ENCODE data around the gene B3GAT1.
"Not testable (repeated sequence)": the region's sequence is repeated elsewhere in the genome, so short reads cannot be mapped to it uniquely, and the experiment has no call there.

Gene B3GAT1, protein sequence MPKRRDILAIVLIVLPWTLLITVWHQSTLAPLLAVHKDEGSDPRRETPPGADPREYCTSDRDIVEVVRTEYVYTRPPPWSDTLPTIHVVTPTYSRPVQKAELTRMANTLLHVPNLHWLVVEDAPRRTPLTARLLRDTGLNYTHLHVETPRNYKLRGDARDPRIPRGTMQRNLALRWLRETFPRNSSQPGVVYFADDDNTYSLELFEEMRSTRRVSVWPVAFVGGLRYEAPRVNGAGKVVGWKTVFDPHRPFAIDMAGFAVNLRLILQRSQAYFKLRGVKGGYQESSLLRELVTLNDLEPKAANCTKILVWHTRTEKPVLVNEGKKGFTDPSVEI

DNA sequence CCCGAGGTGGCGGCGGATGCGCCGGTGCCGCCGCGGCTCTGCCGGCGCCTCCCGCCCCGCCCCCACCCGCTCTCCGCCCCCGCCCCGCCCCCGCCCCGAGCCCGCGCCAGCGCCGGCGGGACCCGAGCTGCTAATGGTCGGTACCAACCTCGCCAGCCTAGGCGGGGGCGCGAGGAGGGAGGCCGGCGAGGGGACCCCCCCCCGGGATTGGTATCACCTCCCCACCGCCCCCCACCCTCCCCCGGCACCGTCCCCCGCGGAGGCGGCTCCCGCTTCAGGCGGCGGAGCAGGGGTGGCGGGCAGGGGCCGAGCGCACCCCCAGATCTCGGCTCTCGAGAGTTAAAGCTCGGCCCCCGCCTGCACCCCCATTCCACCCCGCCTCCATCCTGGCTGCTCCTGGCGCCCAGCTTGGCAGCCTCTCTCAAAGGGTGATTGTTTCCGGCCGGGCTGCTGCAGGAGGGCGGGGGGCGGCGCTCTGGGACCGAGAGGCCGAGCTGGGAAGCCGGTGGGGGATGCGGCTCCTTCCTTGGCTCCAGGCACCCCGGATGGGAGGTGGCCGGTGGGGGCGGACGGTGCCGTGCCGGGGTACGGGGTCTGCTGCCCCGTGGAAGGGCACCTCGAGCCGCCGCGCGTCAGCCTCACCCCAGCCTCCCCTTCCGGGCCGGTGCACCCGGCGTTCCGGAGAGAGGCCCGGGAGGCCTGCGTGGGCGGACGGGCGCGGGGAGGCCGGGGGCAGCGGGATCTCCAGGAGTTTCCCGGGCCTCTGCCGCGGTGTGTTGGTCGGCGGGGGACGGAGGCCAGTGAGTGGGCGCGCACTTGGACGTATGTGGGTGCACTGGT is at the start of gene B3GAT1:
TSS of gene B3GAT1 (minus strand) at position 40 of the 840 bp plus-strand sequence. CDS start 24,583 bp downstream, outside the sequence.
- DNase-seq, result peak; percentile 19

DNA sequence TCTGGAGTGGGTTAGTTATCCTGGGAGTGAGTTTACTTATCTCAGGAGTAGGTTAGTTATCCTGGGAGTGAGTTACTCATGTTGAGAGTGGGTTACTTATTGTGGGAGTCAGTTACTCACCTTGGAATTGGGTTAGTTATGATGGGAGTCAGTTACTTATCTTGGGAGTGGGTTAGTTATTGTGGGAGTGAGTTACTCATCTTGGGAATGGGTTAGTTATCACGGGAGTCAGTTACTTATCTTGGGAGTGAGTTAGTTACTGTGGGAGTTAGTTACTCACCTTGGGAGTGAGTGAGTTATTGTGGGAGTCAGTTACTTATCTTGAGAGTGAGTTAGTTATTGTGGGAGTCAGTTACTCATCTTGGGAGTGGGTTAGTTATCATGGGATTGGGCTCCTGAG is 49.6 kb upstream of the B3GAT1 start:
- no peak for DNase-seq

DNA sequence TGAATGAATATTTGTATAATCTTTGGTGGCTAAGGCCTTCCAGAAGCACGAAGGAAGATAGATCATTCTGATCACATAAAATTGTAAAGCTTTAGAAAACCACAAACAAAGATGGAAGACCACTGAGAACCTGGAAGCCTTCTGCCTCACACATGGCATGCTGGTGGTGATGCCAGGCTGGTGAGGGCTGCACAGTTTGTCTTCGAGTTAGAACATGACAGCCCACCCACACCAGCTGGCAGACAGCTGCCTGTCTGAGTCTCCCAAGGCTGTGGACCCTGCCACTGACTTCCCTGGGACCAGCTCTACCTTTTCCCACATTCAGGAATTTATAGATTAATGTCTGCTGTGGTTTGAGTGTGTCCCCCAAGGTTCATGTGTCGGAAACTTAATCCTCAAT is 48.8 kb upstream of the B3GAT1 start:
- DNase-seq, result no peak

DNA sequence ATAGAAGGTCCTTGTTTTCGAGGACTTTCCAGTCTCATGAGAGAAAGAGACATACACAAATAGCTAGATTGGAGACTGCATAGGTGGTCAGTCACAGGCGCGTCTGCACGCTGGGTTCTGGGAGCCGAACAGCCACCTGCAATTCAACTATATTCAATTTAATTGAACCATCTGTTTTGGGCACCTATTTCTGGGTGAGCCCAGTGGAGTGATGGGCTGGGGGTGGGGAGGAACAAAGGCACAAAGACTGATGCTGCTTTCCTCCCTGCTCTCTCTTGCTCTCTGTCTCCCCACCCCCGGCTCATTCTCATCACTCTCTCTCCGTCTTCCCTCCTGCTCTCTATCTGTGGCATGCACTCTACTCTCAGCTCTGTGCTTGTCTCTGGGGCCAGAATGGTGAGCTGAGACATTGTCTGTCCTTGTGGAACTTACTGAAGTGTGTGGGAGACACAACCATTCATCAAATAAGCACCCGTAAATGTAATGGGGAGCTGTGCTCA is 48.1 kb upstream of the B3GAT1 start:
- no peak for DNase-seq

DNA sequence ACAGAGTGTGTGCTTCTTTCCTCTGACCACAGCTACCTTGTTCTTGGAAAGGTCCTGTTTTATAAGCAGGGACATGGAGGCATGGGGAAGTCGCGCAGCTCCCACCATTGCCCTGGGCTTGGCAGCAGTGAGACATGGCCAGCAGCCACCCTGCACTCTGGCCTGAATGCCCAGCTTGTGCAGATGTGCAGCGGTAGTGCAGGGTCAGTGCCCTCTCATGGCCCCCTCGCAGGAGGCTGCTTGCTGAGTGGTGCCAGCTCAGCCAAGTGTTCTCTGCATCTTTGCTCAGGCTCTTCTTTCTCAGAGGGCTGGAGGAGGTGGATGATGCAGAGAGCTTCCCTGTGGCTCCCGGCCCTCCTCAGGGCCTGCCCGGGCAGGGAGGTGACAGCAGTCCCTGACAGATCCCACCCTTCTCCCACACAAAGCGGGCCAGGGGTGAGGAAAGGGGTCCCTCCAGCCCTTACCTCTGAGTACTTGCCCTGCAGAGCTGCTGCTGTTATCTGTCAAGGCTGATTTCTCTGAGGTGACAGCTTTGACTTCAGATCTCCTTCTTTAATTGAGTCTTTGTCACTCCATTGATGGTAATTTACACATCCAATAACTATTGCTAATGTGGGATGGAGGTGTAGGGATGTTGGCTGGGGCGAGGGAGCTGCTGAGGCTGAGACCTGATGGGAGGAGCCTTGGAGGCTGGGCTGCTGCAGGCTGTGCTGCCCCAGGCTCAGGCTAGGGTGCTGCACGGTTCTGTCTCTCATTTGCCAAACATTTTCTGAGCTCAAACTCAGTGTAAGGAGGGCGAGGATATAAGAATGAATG is 47.4 kb upstream of the B3GAT1 start:
- no peak for DNase-seq

DNA sequence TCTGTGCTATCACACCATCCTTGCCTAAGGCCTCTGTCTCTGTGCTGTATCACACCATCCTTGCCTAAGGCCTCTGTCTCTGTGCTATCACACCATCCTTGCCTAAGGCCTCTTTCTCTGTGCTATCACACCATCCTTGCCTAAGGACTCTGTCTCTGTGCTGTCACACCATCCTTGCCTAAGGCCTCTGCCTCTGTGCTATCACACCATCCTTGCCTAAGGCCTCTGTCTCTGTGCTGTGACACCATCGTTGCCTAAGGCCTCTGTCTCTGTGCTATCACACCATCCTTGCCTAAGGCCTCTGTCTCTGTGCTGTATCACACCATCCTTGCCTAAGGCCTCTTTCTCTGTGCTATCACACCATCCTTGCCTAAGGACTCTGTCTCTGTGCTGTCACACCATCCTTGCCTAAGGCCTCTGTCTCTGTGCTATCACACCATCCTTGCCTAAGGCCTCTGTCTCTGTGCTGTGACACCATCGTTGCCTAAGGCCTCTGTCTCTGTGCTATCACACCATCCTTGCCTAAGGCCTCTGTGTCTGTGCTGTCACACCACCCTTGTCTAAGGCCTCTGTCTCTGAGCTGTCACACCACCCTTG is 45.5 kb upstream of the B3GAT1 start:
- DNase-seq, result not testable (repeated sequence)

DNA sequence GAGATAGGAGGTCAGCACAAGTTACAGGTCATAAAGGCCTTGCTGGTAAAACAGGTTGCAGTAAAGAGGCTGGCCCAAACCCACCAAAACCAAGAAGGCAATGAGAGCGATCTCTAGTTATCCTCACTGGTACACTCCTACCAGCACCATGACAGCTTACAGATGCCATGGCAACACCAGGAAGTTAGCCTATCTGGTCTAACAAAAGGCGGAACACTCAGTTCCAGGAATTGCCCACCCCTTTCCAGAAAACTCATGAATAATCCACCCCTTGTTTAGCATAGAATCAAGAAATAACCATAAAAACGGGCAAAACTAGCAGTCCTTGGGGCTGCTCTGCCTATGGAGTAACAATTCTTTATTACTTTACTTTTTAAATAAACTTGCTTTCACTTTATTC is 43.5 kb upstream of the B3GAT1 start:
- DNase-seq, result no peak

DNA sequence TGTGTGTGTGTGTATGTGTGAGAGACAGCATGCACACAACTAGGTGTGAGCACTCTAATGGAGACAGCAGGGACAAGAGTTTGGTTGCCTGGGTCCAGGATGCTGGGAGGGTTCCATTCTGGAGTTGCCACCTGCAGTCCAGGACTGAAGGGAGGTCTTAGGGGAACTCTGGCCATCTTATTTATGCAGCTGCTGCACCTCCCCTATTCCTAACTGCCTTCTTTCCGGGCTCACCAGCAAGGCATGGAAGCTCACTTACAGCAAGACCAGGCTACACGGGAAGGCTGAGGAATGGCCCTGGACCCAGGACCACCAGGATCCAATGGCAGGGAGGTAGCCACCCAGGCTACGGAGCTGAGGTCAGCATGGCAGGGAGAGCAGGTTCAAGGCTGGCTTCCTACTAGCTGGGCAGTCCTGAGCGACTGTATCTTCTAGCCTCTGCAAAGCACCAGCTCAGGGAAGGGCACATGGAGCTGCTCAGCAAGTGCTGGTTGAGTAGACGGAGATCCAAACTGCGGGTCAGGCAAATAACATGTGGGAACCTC is 42.2 kb upstream of the B3GAT1 start:
- no peak for DNase-seq

DNA sequence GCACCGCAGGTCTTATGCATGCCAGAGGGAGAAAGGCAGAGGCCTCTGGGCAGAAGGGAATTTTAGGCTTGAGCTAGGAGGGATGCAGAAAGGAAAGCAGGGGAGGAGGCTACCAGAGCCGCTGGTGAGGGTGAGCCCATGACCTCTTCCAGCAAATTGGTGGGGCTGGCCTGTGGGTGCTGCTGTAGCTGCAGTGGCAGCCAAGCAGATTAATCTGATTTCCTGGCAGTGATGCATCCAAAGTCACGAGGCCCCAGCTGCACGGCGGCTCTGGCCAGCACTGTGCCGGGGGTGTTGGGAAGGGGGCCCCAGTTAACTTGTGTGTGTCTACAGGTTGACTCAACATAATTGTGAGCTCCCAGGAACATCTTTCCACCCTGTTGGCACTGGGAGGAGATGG is 41.4 kb upstream of the B3GAT1 start:
- DNase-seq, result no peak

DNA sequence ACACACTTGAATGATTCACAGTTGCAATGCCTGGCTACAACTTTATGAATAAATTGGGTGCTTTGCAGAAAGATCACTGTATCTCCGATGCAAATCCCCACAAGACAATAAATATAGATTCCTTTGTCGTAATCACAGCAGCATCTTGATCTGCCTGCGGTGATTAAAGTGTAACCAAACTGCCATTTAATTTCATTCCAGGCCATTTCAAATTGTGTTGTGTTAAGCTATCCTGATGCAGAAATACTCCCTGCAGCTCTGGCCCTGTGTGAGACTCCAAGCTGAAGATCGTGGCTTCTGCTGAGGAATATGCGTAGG is 40.8 kb upstream of the B3GAT1 start:
- no peak for DNase-seq

DNA sequence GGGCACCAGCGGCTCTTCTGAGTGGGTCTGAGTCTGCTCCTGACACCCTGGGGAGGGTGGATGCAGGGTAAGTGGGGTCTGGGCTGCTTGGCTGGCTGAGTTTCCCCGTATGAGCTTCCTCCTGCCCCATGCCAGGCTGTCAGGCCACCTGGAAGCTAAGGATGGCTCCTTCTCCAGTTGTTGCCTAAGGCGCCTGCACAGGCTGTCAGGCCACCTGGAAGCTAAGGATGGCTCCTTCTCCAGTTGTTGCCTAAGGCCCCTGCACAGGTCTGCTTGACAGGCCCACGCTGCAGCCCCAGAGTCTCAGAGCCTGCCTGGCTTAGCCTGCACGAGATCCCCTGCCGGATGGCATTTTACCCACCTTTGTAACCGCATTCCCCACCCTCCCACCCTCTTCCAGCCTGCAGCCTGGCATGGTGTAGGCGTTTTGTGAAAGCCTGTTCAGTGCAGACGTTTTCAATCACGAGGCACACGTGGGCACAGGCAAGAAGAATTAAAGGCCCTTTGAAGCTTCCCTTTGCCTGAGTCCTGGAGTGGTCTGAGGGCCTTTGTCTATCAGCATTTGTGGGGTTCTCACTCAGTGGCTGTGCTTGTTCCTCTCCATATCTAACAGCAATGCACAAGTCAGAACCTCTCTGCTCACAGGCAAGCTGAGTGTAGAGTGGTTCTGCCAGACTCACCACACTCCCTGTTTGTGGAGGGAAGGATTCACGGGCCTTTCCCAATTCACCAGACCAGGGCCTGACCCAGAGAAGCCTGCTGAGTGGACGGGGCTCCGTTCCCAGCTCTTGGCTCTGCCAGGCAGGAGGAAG is 40.2 kb upstream of the B3GAT1 start:
- no peak for DNase-seq

DNA sequence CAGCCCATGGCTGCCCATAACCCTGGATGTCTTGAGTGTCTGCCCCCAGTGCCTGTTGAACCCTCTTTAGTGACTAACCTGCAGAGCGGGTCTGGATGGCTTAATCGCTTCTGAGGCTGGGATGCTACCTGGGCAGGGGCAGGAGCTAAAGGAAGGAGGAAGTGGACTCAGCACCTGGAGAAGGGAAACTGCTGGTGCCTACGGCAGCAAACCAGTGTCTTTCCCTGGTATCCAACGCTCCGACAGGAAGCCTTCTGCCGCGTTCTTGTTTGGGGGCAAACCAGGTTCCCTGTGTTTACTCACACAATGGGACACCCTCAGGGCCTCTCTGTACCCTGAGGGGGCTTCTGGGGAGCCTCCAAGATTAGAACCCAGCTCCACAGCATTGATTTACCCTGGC is 38.1 kb upstream of the B3GAT1 start:
- DNase-seq, result no peak

DNA sequence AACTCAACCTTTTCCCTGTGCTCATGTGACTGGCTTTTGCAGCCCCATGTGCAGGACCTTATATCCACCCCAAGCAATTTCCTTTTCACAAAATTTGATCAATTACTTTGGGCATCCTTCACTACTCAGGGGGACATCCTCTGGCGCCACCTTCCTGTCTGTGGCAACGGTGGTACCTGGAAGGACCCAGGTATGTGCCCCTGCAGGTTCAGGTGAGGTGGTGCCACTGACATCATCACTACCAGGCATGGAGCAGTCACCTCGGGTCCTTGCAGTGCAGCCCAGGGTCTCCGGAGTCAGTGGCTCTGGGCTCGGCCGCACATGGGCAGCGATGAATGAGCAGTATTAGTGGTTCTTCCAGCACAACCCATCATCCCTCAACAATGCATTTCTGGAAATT is 37.7 kb upstream of the B3GAT1 start:
- DNase-seq, result peak; percentile 7

DNA sequence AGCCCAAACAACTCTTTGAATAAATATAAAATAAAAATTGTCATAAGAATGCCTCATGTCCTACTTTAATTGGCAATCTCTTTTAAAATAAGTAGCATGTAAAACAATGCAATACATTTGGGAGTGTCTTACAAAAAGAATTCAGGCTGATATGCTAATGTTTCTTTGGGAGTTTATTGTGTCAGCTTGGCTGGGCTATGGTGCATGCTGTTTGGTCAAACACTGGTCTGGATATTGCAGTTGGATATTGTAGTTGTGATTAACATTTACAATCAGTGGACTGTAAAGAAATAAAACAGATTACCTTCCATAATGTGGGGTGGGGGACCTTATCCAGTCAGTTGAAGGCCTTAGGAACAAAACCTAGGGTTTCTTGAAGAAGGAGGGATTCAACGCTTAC is 37.0 kb upstream of the B3GAT1 start:
- no peak for DNase-seq

DNA sequence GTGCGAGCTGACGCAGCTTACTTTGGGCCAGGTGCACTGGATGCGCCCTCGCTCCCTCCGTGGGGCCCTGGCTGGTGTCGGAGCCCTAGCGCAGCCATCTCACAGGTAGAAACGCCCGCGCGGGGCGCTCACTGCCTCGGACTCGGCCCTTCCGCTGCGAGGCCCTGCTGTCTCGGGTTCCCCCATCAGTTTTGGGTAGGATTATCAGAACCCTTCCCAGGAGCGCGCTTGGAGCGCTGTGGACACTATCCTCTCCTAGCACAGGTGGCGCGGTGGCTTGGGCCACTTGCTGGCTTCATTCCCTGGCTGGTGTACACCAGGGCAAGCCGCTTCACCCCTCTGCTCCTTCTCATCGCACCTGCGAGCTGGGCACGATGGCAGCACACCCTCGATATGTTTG is 35.7 kb upstream of the B3GAT1 start:
- no peak for DNase-seq

DNA sequence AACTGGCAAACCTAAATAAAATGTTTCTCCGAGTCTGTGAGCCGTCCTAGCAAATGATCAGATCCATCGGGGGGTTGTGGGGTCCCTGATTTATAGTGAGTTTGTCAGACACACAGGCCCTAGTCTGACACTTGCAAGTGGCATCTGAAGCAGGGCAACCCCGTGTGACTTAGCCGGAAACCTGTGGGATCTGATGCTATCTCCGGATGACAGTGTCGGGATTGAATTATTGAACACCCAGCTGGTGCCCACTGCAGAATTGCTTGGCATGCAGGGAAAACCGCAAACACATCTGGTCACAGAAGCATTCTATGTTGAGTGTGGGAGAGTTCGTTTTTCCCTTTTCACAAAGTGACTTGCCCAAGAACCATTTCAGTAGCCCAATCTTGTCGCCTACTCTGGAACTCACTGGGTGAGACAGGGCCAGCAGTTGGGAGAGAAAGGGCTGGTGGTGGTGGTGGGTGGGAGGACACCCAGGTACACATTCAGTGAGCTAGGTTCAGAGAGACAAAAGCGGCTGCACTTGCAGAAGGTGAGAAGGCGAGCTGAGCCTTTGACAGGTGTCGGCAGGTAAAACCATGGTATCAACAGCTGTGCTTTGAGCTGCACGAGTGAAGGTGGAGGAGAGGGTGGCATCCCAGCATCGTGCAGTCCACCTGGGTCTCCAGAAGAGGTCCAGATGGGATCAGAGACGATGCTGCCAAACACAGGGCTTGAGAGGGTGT is 33.7 kb upstream of the B3GAT1 start:
- no peak for DNase-seq

DNA sequence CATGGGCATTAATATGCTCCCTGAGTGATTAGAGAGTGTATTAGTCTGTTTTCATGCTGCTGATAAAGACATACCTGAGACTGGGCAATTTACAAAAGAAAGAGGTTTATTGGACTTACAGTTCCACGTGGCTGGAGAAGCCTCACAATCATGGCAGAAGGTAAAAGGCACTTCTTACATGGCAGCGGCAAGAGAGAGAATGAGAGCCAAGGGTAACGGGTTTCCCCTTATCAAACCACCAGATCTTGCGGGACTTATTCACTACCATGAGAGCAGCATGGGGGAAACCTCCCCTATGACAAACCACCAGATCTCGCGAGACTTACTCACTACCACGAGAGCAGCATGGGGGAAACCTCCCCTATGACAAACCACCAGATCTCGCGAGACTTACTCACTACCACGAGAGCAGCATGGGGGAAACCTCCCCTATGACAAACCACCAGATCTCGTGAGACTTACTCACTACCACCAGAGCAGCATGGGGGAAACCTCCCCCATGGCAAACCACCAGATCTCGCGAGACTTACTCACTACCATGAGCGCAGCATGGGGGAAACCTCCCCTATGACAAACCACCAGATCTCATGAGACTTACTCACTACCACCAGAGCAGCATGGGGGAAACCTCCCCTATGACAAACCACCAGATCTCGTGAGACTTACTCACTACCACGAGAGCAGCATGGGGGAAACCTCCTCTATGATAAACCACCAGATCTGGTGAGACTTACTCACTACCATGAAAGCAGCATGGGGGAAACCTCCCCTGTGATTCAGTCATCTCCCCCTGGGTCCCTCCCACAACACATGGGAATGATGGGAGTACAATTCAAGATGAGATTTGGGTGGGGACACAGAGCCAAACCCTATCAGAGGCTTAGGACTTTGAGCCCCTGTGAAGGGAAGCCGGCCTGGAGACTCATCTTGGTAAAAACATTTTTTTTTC is 32.4 kb upstream of the B3GAT1 start:
- peak; percentile 15 for DNase-seq

DNA sequence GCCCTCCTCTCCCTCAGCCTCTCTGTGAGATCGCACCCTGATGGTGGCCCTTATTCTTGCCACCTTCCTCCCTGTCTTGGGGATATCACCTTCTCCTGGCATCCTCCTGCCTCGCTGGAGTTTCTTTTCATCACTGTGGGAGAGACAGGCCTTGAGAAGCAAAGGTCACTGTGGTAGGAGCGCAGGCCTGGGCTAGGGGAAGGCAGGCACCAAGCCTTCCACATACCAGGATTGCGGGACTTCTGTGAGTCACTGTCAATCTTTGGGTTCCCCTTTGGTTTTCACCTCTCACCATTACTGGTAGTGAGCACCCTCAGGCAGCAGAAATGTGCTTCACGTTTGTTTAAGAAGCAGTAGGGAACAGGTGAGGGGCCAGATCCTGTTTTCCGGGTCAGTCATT is 31.2 kb upstream of the B3GAT1 start:
- no peak for DNase-seq

DNA sequence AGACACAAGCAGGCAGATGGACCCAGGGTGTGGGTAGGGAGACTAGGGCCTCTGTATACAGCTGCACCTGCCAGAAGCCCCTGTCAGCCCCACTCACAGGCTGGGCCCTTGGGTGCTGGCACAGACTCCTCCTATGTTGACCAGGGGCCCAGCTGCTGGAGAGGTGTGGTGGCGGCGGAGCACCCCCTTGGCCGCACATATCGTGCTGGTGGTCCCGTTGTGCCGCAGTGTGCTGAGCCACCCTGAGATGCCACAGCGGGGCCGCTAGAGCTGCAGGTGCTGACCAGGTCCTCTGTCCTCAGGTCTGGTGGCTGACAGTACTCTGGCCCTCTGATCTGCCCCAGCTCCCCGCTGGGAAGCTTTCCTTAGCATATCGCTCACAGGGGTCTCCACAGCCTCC is 30.2 kb upstream of the B3GAT1 start:
- DNase-seq, result no peak

DNA sequence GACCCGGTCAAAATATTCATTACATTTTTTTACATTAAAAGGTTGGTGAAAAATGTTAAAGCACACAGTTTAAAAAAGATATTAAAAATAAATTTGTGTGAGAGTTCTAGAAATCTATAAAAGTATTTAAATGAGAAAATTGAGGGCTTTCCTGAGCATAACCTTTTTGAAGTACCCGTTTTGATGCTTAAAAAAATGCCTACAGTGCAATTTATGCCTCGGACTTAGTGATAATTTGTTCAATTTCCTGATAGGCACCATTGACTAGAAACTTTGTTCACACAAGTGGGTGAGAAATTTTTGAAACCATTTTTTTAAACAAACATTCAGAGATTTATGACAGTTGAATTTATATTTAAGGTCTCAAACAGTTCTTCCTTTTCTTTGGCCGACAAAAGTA is 29.7 kb upstream of the B3GAT1 start:
- no peak for DNase-seq

Data from activated CD4-positive, alpha-beta T cell treated with anti-CD3 and anti-CD28 coated beads for 48 hours (primary cell).